OCI-LY7 (cell line): ENCODE results near the gene RIN1.

Source experiments
- EZH2phosphoT487 ChIP-seq: fragments of 200-600 bp; sonication (generic); IDR thresholded peaks from 2 replicates; pipeline ENCODE4 v1.6.1; 2018; ENCODE audit warnings: low read depth, borderline replicate concordance, mild to moderate bottlenecking, mixed run types, antibody characterized with exemption, low read length, moderate library complexity, mixed read lengths
- TF ChIP-seq, protein P1 (sequence below): fragments of 200-600 bp; sonication (generic); conservative IDR thresholded peaks from 2 replicates; pipeline ENCODE4 v1.5.1; 2014; ENCODE audit warnings: mild to moderate bottlenecking, antibody characterized with exemption, low read length, moderate library complexity, mixed read lengths

DNA sequence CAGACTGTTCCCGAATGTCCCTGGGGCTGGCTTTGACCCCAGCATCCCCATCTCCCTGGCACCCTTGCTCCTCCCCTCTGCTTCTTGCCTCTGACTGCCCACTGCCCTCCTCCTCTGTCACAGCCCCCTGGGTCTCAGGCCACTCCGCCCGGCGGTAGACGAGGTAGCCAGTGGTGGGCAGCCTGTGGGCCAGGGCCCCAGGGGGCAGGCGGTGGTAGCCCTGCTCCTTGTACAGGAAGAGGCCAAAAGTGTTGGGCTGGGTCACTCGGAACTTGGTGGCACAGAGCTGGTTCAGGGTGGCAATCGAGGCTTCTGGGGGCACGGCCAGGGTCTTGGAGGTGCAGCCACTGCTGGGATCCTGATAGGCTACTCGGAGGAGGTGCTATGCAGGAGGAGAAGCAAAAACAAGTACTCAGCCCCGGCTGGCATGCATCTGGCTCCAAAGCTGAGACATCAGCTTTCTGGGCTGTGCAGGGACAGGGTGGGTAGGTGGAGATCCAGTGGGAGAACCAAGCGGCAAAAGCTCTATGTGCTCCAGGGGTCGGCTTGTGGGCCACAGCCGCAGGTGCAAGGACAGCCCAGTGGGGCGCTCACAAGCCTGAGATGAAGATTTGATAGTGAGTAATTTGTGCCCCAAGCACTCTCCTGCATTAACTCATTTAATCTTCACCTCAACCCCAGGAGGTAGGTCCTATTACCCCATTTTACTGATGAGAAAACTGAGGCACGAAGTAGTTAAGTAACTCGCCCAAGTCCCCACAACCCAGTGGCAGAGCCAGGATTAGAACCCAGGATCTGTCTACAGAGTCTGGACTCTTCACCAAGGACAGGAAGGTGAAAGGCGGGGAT, 3.6 kb downstream of the RIN1 start:
- TF ChIP-seq, protein P1, sequence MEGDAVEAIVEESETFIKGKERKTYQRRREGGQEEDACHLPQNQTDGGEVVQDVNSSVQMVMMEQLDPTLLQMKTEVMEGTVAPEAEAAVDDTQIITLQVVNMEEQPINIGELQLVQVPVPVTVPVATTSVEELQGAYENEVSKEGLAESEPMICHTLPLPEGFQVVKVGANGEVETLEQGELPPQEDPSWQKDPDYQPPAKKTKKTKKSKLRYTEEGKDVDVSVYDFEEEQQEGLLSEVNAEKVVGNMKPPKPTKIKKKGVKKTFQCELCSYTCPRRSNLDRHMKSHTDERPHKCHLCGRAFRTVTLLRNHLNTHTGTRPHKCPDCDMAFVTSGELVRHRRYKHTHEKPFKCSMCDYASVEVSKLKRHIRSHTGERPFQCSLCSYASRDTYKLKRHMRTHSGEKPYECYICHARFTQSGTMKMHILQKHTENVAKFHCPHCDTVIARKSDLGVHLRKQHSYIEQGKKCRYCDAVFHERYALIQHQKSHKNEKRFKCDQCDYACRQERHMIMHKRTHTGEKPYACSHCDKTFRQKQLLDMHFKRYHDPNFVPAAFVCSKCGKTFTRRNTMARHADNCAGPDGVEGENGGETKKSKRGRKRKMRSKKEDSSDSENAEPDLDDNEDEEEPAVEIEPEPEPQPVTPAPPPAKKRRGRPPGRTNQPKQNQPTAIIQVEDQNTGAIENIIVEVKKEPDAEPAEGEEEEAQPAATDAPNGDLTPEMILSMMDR = no peak
- TF ChIP-seq EZH2phosphoT487 = no peak
